PC-9 (cell line): ENCODE results near the gene FAM8A1. TPM values are rescaled to one million over a fixed set of nuclear protein-coding genes. Genes with fewer than 3 reads are reported as not detected.

ENCODE experiments used
- BruUV-seq: library from RNA; stranded (reverse); fragments of 400-500 nt; replicated peaks from 2 replicates; lab custom pipeline; 2021; lab: Mats Ljungman, UMichigan
- CTCF ChIA-PET: fragments of 300-600 bp; sonication (Branson Sonifier 250); formaldehyde crosslinking; loops from one replicate; lab custom pipeline; 2022; ENCODE audit warnings: antibody characterized with exemption; lab: Charles Lee
- POLR2A ChIA-PET: fragments of 300-600 bp; sonication (Branson Sonifier 250); formaldehyde crosslinking; loops from one replicate; lab custom pipeline; 2022; ENCODE audit warnings: antibody characterized with exemption; ENCODE audit not compliant: unreplicated experiment; lab: Charles Lee
- DNase-seq, 2 experiments: peaks; one replicate each; pipeline versions ENCODE4 v3.0.0 to v3.0.0-alpha.2; 2015 to 2022; ENCODE audit warnings: mixed read lengths in 1 of 2
- H2AFZ ChIP-seq: fragments of 200-600 bp; sonication (generic); 2 replicates; pipeline ENCODE4 v1.8.1; 2017; ENCODE audit warnings: antibody characterized with exemption
- H3F3A ChIP-seq: fragments of 200-600 bp; sonication (generic); 2 replicates; pipeline ENCODE4 v1.8.1; 2017; ENCODE audit warnings: antibody characterized with exemption, mild to moderate bottlenecking, low read depth; ENCODE audit not compliant: insufficient read depth
- H3K27ac ChIP-seq: fragments of 200-600 bp; sonication (generic); 2 replicates; pipeline ENCODE4 v1.6.1; 2016; ENCODE audit warnings: mixed run types
- H3K27me3 ChIP-seq: fragments of 200-600 bp; sonication (generic); 2 replicates; pipeline ENCODE4 v1.6.1; 2016; ENCODE audit warnings: low read depth, mixed run types; ENCODE audit not compliant: insufficient read depth
- H3K36me3 ChIP-seq: fragments of 200-600 bp; sonication (generic); 2 replicates; pipeline ENCODE4 v1.6.1; 2016; ENCODE audit warnings: low read depth, mixed run types
- H3K4me1 ChIP-seq: fragments of 200-600 bp; sonication (generic); replicated peaks from 2 replicates; pipeline ENCODE4 v1.6.1; 2016; ENCODE audit warnings: mixed run types; ENCODE audit not compliant: insufficient read depth
- H3K4me2 ChIP-seq: fragments of 200-600 bp; sonication (generic); 2 replicates; pipeline ENCODE4 v1.6.1; 2017; ENCODE audit warnings: mixed run types
- H3K4me3 ChIP-seq: fragments of 200-600 bp; sonication (generic); 2 replicates; pipeline ENCODE4 v1.6.1; 2016; ENCODE audit warnings: mixed run types
- H3K79me2 ChIP-seq: fragments of 200-600 bp; sonication (generic); 2 replicates; pipeline ENCODE4 v1.6.1; 2017; ENCODE audit warnings: low read depth, mixed run types
- H3K9me2 ChIP-seq: fragments of 200-600 bp; sonication (generic); 2 replicates; pipeline ENCODE4 v1.8.1; 2017; ENCODE audit warnings: mild to moderate bottlenecking; ENCODE audit not compliant: insufficient read depth
- H3K9me3 ChIP-seq: fragments of 200-600 bp; sonication (generic); 2 replicates; pipeline ENCODE4 v1.8.1; 2016; ENCODE audit warnings: low read depth; ENCODE audit not compliant: insufficient read depth
- H4K20me1 ChIP-seq: fragments of 200-600 bp; sonication (generic); 2 replicates; pipeline ENCODE4 v1.8.1; 2017; ENCODE audit not compliant: insufficient read depth
- EZH2 ChIP-seq: fragments of 200-600 bp; sonication (generic); IDR thresholded peaks from 2 replicates; pipeline ENCODE4 v1.8.0; 2017; ENCODE audit warnings: antibody characterized with exemption, low read depth
- intact Hi-C: fragments of 100-400 bp; cut with micrococcal nuclease; formaldehyde crosslinking; loops from one replicate; pipeline ENCODE4 v1.10.0; 2022; ENCODE audit not compliant: unreplicated experiment
- total RNA-seq: library from RNA; stranded (reverse); gene quantifications from 2 replicates; pipeline ENCODE4 v1.2.3, GENCODE V29; 2021
- TF ChIP-seq, protein P1 (sequence below): fragments of 200-600 bp; sonication (generic); conservative IDR thresholded peaks from 2 replicates; pipeline ENCODE4 v1.6.1; 2017; ENCODE audit warnings: mixed run types, antibody characterized with exemption, mild to moderate bottlenecking, moderate library complexity

Gene FAM8A1
- total RNA-seq, 1 experiment from 2014 or later = 11.9 TPM

DNA sequence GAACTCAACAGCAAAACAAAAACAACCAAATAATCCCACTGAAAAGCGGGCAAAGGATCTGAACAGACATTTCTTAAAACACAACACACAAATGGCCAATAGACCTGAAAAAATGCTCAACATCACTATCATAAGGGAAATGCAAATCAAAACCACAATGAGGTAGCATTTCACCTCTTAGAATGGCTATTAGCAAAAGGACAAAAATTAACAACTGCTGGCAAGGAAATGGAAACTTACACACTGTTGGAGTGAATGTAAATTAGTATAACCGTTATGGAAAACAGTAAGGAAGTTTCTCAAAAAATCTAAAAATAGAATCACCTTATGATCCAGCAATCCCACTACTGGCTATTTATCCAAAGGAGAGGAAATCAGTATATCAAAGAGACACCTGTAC, 20.9 kb downstream of the FAM8A1 start:
- TF ChIP-seq, protein P1, sequence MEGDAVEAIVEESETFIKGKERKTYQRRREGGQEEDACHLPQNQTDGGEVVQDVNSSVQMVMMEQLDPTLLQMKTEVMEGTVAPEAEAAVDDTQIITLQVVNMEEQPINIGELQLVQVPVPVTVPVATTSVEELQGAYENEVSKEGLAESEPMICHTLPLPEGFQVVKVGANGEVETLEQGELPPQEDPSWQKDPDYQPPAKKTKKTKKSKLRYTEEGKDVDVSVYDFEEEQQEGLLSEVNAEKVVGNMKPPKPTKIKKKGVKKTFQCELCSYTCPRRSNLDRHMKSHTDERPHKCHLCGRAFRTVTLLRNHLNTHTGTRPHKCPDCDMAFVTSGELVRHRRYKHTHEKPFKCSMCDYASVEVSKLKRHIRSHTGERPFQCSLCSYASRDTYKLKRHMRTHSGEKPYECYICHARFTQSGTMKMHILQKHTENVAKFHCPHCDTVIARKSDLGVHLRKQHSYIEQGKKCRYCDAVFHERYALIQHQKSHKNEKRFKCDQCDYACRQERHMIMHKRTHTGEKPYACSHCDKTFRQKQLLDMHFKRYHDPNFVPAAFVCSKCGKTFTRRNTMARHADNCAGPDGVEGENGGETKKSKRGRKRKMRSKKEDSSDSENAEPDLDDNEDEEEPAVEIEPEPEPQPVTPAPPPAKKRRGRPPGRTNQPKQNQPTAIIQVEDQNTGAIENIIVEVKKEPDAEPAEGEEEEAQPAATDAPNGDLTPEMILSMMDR = no peak
- TF ChIP-seq EZH2 = no peak
- Histone ChIP-seq H3F3A (peaks cover 31% of the 10 kb centered on the region), H3K4me2 (no peak overlapping the region), H3K27me3 (no peaks in the 10 kb centered on the region), H3K9me3 (no peaks in the 10 kb centered on the region), H3K79me2 (peaks cover 13% of the 10 kb centered on the region; the same call in 1 of the 2 replicates), H2AFZ (no peak overlapping the region), H3K9me2 (no peaks in the 10 kb centered on the region), H3K4me1 (no peaks in the 10 kb centered on the region), H3K27ac (no peak overlapping the region), H4K20me1 (peaks cover 3% of the 10 kb centered on the region), H3K4me3 (no peak overlapping the region), H3K36me3 (peaks cover 46% of the 10 kb centered on the region)
- no peak for DNase-seq
- BruUV-seq = no TSS peak
- intact Hi-C loops = loop anchor here (5.0 kb wide), 1 partner anchor 36 kb away; no protein-coding TSS in a partner anchor
- POLR2A ChIA-PET = no interaction called here
- CTCF ChIA-PET = interaction anchor here (0.6 kb wide), 1 partner anchor 213 kb away, joined by 5 read pairs; no protein-coding TSS in a partner anchor

GRCh38 chr6:17622144-17622543, 22.0 kb downstream of the FAM8A1 start:
- ChIA-PET CTCF (no interaction called here), POLR2A (no interaction called here)
- Histone ChIP-seq H3K79me2 (peaks cover 13% of the 10 kb centered on the region; the same call in 1 of the 2 replicates), H3K9me2 (no peaks in the 10 kb centered on the region), H3K36me3 (peaks cover 43% of the 10 kb centered on the region), H3K4me2 (no peak overlapping the region), H3K9me3 (no peaks in the 10 kb centered on the region), H3K4me1 (no peaks in the 10 kb centered on the region), H3K4me3 (no peak overlapping the region), H4K20me1 (peaks cover 3% of the 10 kb centered on the region), H2AFZ (no peak overlapping the region), H3F3A (peaks cover 31% of the 10 kb centered on the region), H3K27me3 (no peaks in the 10 kb centered on the region), H3K27ac (no peak overlapping the region)
- DNase-seq = no peak
- BruUV-seq = no TSS peak
- intact Hi-C loops = loop anchor here (5.0 kb wide), 1 partner anchor 35 kb away; no protein-coding TSS in a partner anchor
- TF ChIP-seq, protein P1 = no peak
- no peak for TF ChIP-seq EZH2

GRCh38 chr6:17624396-17624795, 24.3 kb downstream of the FAM8A1 start:
- peaks cover 34% of the 10 kb centered on the region for H3F3A ChIP-seq
- H3K36me3 ChIP-seq = peaks cover 58% of the 10 kb centered on the region
- no peak overlapping the region for H2AFZ ChIP-seq
- no peak overlapping the region for H3K4me3 ChIP-seq
- H3K79me2 ChIP-seq = peaks cover 10% of the 10 kb centered on the region; the same call in 1 of the 2 replicates
- intact Hi-C loops = loop anchor here (5.0 kb wide), 1 partner anchor 33 kb away; no protein-coding TSS in a partner anchor
- no peaks in the 10 kb centered on the region for H3K9me3 ChIP-seq
- no TSS peak for BruUV-seq
- H3K27ac ChIP-seq = no peak overlapping the region
- no peak for DNase-seq
- ChIA-PET CTCF (no interaction called here), POLR2A (no interaction called here)
- no peaks in the 10 kb centered on the region for H3K27me3 ChIP-seq
- no peaks in the 10 kb centered on the region for H3K9me2 ChIP-seq
- no peaks in the 10 kb centered on the region for H3K4me1 ChIP-seq
- no peak for TF ChIP-seq EZH2
- TF ChIP-seq, protein P1 = no peak
- peaks cover 3% of the 10 kb centered on the region; the same call in 1 of the 2 replicates for H4K20me1 ChIP-seq
- H3K4me2 ChIP-seq = no peak overlapping the region
